Thyroid gland (tissue), 4 donors: ENCODE measurements around the gene PPOX.

Source experiments
- POLR2A ChIP-seq, 2 donors: fragments of 450-650 bp; IDR thresholded peaks; one replicate each; pipeline ENCODE4 v1.6.1; 2017; ENCODE audit warnings: antibody characterized with exemption in 2 of 2, mild to moderate bottlenecking in 2 of 2, moderate library complexity in 1 of 2
- TF ChIP-seq, protein P1 (sequence below), 6 experiments: fragments of 200-600 bp in 3 of 6; fragments of 450-650 bp in 3 of 6; sonication (generic) in 3 of 6; IDR thresholded peaks; one replicate each; pipeline ENCODE4 v1.5.1; 2016 to 2019; ENCODE audit warnings: antibody characterized with exemption in 6 of 6, mild to moderate bottlenecking in 2 of 6, inconsistent platforms in 1 of 6, moderate library complexity in 1 of 6

DNA sequence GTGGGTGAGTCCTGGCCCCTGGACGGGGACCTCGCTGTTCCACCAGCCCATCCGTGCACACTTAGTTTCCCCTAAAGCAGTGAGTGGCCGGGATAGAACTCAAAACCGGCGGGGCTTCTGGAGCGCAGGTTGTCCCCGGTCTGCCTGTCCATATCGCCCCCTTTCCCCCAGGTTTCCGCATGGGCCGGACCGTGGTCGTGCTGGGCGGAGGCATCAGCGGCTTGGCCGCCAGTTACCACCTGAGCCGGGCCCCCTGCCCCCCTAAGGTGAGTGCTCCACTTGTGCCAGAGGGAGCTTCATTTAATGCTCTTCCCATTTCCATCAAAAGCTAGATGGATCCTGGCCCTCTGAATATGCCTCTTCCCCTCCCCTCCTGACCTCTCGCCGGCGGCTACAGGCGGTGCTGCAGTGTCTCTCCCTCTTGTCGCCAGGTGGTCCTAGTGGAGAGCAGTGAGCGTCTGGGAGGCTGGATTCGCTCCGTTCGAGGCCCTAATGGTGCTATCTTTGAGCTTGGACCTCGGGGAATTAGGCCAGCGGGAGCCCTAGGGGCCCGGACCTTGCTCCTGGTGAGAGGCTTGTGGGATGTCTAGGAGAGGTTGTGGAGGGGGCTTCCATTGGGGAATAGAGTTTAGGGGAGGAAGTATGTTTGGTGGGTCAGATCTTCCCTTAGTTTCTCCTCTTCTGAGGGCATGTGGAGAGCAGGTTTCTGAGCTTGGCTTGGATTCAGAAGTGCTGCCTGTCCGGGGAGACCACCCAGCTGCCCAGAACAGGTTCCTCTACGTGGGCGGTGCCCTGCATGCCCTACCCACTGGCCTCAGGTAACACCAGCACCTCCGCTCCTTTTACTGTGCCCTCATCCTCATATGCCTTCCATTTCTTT is 683 bp downstream of the PPOX start:
- TF ChIP-seq, protein P1, sequence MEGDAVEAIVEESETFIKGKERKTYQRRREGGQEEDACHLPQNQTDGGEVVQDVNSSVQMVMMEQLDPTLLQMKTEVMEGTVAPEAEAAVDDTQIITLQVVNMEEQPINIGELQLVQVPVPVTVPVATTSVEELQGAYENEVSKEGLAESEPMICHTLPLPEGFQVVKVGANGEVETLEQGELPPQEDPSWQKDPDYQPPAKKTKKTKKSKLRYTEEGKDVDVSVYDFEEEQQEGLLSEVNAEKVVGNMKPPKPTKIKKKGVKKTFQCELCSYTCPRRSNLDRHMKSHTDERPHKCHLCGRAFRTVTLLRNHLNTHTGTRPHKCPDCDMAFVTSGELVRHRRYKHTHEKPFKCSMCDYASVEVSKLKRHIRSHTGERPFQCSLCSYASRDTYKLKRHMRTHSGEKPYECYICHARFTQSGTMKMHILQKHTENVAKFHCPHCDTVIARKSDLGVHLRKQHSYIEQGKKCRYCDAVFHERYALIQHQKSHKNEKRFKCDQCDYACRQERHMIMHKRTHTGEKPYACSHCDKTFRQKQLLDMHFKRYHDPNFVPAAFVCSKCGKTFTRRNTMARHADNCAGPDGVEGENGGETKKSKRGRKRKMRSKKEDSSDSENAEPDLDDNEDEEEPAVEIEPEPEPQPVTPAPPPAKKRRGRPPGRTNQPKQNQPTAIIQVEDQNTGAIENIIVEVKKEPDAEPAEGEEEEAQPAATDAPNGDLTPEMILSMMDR (IDR thresholded peaks at IDR 0.05), result no peak
- TF ChIP-seq POLR2A (IDR thresholded peaks at IDR 0.05), result no peak
